HG03469 (cell line): ENCODE data around the gene ARL5C.

Experiments used
- ATAC-seq: cut with Tn5 transposase; IDR thresholded peaks from one replicate; pipeline ENCODE4 v1.9.1; 2021; ENCODE audit warnings: mild to moderate bottlenecking, moderate library complexity, moderate number of reproducible peaks; ENCODE audit not compliant: unreplicated experiment

Gene ARL5C

DNA sequence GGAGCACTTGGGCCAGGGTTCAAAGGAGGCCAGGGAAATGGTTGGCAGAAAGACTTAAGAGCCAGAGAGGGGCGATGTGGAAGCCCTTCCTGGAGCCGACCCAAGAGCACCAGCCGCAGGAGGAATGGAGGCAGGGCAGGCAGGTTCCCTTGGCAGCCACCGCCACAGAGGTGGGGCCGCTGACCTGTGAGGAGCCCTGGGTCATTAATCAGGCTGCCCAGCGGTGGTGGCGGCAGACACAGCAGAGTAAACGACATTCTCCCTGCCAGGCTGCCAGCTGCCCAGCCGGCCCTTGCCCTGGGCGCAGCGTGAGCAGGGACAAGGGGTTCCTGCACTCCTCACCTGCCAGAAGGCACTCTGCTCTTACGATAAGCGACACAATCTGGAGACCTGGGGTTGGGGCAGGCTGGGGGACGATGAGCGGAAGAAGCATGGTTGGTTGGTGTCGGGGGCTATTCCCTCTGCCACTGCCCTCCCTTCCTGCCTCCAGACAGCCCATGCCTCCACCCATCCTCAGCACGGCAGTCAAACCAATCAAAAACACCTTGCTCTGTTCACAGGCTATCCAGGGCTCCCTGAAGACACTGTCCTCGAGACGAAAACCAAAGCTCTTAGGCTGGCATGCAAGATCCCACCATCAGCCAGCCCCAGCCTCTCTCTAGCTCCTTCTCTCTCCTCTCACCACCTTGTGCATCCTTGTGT, 55.4 kb downstream of the ARL5C start:
- no peak for ATAC-seq

DNA sequence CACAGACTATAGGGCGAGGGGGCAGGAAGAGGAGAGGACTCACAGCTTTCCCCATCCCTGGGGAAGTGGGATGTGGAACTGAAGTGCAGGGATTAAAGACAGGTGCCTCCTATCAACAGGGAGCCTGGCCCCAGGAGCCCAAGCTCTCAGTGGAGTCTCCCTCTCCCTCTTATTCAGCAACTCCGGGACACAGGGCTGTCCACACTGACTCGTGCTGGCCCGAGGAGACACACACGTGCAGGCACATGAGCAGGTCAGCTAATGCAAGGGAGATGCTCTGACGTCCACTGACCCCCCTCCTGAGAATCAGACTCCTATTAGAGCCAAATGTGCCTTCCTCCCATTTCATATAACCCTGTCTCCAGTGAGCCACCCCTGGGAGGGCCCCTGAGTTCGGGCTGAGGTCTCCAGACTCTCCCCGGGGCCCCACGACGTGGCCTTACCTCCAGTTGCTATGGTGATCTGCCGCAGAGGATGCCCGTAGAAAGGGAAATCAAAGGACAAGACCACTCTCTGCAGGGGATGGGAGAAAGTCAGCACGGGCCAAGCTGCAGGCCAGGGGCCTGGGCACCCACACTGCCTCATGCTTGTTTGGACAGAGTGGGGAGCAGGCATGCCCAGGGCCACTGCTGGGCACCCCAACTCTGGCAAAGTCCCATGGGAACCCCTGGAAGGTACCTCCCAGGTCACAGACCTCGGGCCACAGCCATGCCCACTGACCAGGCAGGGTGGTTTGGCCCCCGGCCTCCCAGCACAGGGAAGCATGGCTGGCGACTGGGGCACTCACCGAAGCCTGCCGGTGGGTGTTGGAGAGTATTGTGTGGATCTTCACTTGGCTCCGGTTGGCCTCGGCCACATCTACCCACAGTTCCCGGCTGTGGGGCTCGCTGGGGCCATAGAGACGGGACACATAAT, 57.2 kb downstream of the ARL5C start:
- no peak for ATAC-seq

DNA sequence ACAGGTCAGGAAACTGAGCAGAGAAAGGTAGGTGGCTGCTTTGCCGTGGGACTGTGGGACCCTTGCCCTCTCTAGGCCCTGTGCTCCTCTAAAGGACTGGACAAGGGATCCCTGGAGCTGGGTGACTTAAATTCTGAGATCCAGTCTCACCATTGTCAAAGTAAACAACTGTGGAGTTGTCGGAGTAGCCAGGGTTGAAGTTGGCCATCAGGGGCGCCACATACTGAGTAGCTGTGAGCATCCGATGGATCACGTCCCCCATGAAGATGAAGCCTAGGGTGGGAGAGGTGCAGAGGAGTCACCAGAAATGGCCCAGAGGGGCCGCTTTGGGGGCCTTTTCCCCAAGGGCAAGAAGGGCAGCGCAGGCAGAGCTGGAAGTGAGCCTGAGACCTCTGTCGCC, 58.0 kb downstream of the ARL5C start:
- no peak for ATAC-seq

DNA sequence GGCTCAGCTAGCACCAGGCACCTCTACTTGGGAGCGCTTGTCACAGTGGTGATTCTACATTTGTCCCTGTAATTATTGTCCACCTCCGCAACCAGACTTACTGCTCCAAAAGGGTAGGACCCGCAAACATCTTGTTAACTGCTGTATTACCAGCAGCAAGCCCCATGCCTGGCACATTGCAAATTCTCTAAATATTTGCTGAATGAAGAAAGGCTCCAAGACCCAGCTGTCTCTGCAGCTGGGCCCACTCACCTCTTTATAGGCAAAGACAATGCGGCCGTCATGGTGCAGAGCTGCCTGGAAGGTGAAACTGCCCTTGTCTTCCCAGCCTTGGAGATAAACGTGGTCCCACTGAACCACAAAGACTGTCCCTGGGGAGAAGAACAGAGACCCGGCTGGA, 58.8 kb downstream of the ARL5C start:
- ATAC-seq = no peak
